HEK293 (cell line): ENCODE measurements around the gene WDR45B.

ENCODE experiments used
- CTCF ChIA-PET: fragments of 350-600 bp; formaldehyde crosslinking; extraction: SDS; loops from one replicate; lab custom pipeline; 2021; ENCODE audit warnings: antibody characterized with exemption; lab: Yijun Ruan, JAX
- POLR2A ChIA-PET: fragments of 300-600 bp; formaldehyde crosslinking; extraction: SDS; loops from one replicate; lab custom pipeline; 2020; ENCODE audit warnings: antibody characterized with exemption, inconsistent platforms; lab: Yijun Ruan, JAX
- H3K27ac ChIP-seq: fragments of 200-500 bp; sonication (Bioruptor generic); 2 replicates; pipeline ENCODE4 v1.5.1; 2014; ENCODE audit warnings: low read depth, low read length, control low read depth, inconsistent platforms; ENCODE audit errors: extremely low read depth
- H3K36me3 ChIP-seq, 2 experiments: fragments of 200-500 bp in 1 of 2; sonication (Bioruptor generic) in 1 of 2; 1 replicate in 1 of 2; 2 replicates in 1 of 2; pipeline ENCODE4 v1.5.1; 2014 to 2017; ENCODE audit warnings: inconsistent platforms in 2 of 2, low read length in 2 of 2; ENCODE audit not compliant: control insufficient read depth in 2 of 2, insufficient read depth in 1 of 2
- H3K4me1 ChIP-seq: fragments of 200-500 bp; sonication (Bioruptor generic); 2 replicates; pipeline ENCODE4 v1.5.1; 2014; ENCODE audit warnings: mild to moderate bottlenecking, low read length, inconsistent platforms; ENCODE audit not compliant: control insufficient read depth, insufficient read depth
- H3K4me3 ChIP-seq: 2 replicates; pipeline ENCODE4 v1.5.1; 2011; ENCODE audit warnings: low read depth, mild to moderate bottlenecking, control low read depth, low read length, moderate library complexity
- H3K9me3 ChIP-seq: fragments of 200-500 bp; sonication (Bioruptor generic); 2 replicates; pipeline ENCODE4 v1.5.1; 2014; ENCODE audit warnings: low read depth, low read length, inconsistent platforms; ENCODE audit not compliant: control insufficient read depth, insufficient read depth
- BCL11B ChIP-seq: fragments of 450-650 bp; formaldehyde crosslinking; IDR thresholded peaks from 2 replicates; pipeline ENCODE4 v1.5.1; 2016; ENCODE audit warnings: low read depth, missing biosample characterization, missing genetic modification characterization
- GFI1B ChIP-seq: fragments of 450-650 bp; formaldehyde crosslinking; IDR thresholded peaks from 2 replicates; pipeline ENCODE4 v1.5.1; 2016; ENCODE audit warnings: missing biosample characterization, missing genetic modification characterization
- MEIS1 ChIP-seq: sonication (generic); formaldehyde crosslinking; IDR thresholded peaks from 2 replicates; pipeline ENCODE4 v1.8.1; 2022; ENCODE audit warnings: missing genetic modification reagents, mild to moderate bottlenecking, borderline replicate concordance
- OSR2 ChIP-seq: fragments of 450-650 bp; formaldehyde crosslinking; IDR thresholded peaks from 2 replicates; pipeline ENCODE4 v1.5.1; 2016; ENCODE audit warnings: missing biosample characterization, missing genetic modification characterization
- RBAK ChIP-seq: fragments of 450-650 bp; formaldehyde crosslinking; IDR thresholded peaks from 2 replicates; pipeline ENCODE4 v1.5.1; 2016; ENCODE audit warnings: missing biosample characterization, missing genetic modification characterization
- YY1 ChIP-seq: fragments of 450-650 bp; formaldehyde crosslinking; IDR thresholded peaks from 2 replicates; pipeline ENCODE4 v1.5.1; 2018; ENCODE audit warnings: missing biosample characterization, missing genetic modification characterization
- ZBTB1 ChIP-seq: fragments of 450-650 bp; formaldehyde crosslinking; IDR thresholded peaks from 2 replicates; pipeline ENCODE4 v1.5.1; 2016; ENCODE audit warnings: missing biosample characterization, missing genetic modification characterization
- ZFHX2 ChIP-seq: fragments of 450-650 bp; formaldehyde crosslinking; conservative IDR thresholded peaks from 2 replicates; pipeline ENCODE4 v1.5.1; 2016; ENCODE audit warnings: missing biosample characterization, missing genetic modification characterization
- ZNF140 ChIP-seq: fragments of 450-650 bp; formaldehyde crosslinking; IDR thresholded peaks from 2 replicates; pipeline ENCODE4 v1.5.1; 2016; ENCODE audit warnings: missing biosample characterization, missing genetic modification characterization
- ZNF155 ChIP-seq: fragments of 450-650 bp; formaldehyde crosslinking; IDR thresholded peaks from 2 replicates; pipeline ENCODE4 v1.5.1; 2016; ENCODE audit warnings: missing biosample characterization, missing genetic modification characterization
- ZNF16 ChIP-seq: fragments of 450-650 bp; formaldehyde crosslinking; IDR thresholded peaks from 2 replicates; pipeline ENCODE4 v1.5.1; 2016; ENCODE audit warnings: low read depth, missing biosample characterization, missing genetic modification characterization
- ZNF266 ChIP-seq: fragments of 450-650 bp; formaldehyde crosslinking; IDR thresholded peaks from 2 replicates; pipeline ENCODE4 v1.5.1; 2016; ENCODE audit warnings: missing biosample characterization, missing genetic modification characterization, low read depth
- ZNF350 ChIP-seq: fragments of 450-650 bp; formaldehyde crosslinking; IDR thresholded peaks from 2 replicates; pipeline ENCODE4 v1.5.0; 2017; ENCODE audit warnings: missing biosample characterization, mild to moderate bottlenecking, missing genetic modification characterization
- ZNF521 ChIP-seq: fragments of 450-650 bp; formaldehyde crosslinking; IDR thresholded peaks from 2 replicates; pipeline ENCODE4 v1.5.1; 2017; ENCODE audit warnings: missing biosample characterization, mild to moderate bottlenecking, missing genetic modification characterization
- ZNF530 ChIP-seq: fragments of 450-650 bp; formaldehyde crosslinking; IDR thresholded peaks from 2 replicates; pipeline ENCODE4 v1.5.1; 2016; ENCODE audit warnings: low read depth, missing biosample characterization, missing genetic modification characterization
- ZNF837 ChIP-seq: fragments of 450-650 bp; formaldehyde crosslinking; IDR thresholded peaks from 2 replicates; pipeline ENCODE4 v1.5.1; 2016; ENCODE audit warnings: missing biosample characterization, missing genetic modification characterization
- ZSCAN23 ChIP-seq: fragments of 450-650 bp; formaldehyde crosslinking; IDR thresholded peaks from 2 replicates; pipeline ENCODE4 v1.5.1; 2016; ENCODE audit warnings: missing biosample characterization, missing genetic modification characterization
- TF ChIP-seq, protein P1 (sequence below): fragments of 450-650 bp; formaldehyde crosslinking; IDR thresholded peaks from 2 replicates; pipeline ENCODE4 v1.5.1; 2016; ENCODE audit warnings: missing biosample characterization, missing genetic modification characterization
- TF ChIP-seq, protein P2 (sequence below): fragments of 450-650 bp; formaldehyde crosslinking; optimal IDR thresholded peaks from 2 replicates; pipeline ENCODE3; 2016; ENCODE audit warnings: missing biosample characterization, mild to moderate bottlenecking, missing genetic modification characterization
- TF ChIP-seq, protein P3 (sequence below): fragments of 450-650 bp; formaldehyde crosslinking; IDR thresholded peaks from 2 replicates; pipeline ENCODE4 v1.5.1; 2017; ENCODE audit warnings: missing biosample characterization, missing genetic modification characterization

Gene WDR45B

DNA sequence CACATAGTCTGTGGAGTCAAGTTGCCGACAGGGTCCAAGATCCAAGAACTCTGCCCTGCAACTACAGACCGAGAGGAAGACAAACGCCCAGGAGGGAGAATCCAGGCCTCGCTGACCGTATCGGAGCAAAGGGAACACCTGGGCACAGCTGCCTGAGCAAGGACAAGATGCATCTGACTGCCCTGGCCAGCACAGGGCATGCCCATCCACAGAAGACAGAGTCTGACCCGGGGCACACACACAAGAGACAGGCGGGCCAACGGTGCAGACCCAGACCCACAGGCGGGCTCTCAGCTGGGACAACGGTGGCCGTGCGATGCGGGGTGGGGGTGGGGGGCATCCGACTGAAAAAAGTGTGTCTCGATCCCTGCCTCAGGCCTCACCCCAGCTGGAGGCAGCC lies 44.0 kb upstream of the WDR45B start:
- no peak overlapping the region for H3K4me3 ChIP-seq
- H3K4me1 ChIP-seq: no peaks in the 10 kb centered on the region; the same call in 1 of the 2 replicates
- ChIA-PET CTCF (interaction anchor here (0.7 kb wide), 1 partner anchor 662 kb away, joined by 3 read pairs; no protein-coding TSS in a partner anchor), POLR2A (interaction anchor here (1.0 kb wide), 1 partner anchor 25 kb away, joined by 4 read pairs; the partner anchor contains the start of gene FN3KRP)
- no peak for TF ChIP-seq YY1 (tag by site-specific recombination)
- TF ChIP-seq ZBTB1 (tag by site-specific recombination): no peak
- TF ChIP-seq ZNF350 (tag by site-specific recombination): no peak
- no peak for TF ChIP-seq GFI1B (tag by site-specific recombination)
- no peak for TF ChIP-seq MEIS1
- TF ChIP-seq RBAK (tag by site-specific recombination): no peak
- no peak for TF ChIP-seq ZNF140 (tag by site-specific recombination)
- no peak for TF ChIP-seq ZSCAN23 (tag by site-specific recombination)
- no peak for TF ChIP-seq OSR2 (tag by site-specific recombination)
- TF ChIP-seq ZNF16 (tag by site-specific recombination): no peak
- TF ChIP-seq, protein P1, sequence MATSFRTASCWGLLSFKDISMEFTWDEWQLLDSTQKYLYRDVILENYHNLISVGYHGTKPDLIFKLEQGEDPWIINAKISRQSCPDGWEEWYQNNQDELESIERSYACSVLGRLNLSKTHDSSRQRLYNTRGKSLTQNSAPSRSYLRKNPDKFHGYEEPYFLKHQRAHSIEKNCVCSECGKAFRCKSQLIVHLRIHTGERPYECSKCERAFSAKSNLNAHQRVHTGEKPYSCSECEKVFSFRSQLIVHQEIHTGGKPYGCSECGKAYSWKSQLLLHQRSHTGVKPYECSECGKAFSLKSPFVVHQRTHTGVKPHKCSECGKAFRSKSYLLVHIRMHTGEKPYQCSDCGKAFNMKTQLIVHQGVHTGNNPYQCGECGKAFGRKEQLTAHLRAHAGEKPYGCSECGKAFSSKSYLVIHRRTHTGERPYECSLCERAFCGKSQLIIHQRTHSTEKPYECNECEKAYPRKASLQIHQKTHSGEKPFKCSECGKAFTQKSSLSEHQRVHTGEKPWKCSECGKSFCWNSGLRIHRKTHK (tag by site-specific recombination): no peak
- no peak for TF ChIP-seq ZNF837 (tag by site-specific recombination)
- TF ChIP-seq ZNF155 (tag by site-specific recombination): no peak
- no peaks in the 10 kb centered on the region for H3K9me3 ChIP-seq
- peaks cover 0 to 13% of the 10 kb centered on the region in 2 experiments; a peak in 2 of 3 replicates for H3K36me3 ChIP-seq
- no peak overlapping the region for H3K27ac ChIP-seq

DNA sequence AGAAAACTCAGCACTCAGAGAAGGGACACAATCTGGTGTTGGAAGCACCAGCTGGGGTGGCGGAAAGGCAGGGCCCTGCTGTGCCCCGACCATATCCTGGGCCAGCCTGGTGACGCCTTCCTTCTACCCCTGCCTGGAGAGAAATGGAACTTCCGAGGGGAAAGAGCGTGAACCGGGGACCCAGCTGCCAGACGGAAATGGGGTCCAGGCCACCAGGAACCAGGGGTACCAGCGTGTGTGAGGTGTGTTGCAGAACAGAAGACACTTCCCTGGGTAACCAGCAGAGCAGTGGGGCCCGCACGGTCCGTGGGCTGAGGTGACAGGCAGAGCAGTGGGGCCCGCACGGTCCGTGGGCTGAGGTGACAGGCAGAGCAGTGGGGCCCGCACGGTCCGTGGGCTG lies 43.5 kb upstream of the WDR45B start:
- ChIA-PET POLR2A (no interaction called here), CTCF (no interaction called here)
- Histone ChIP-seq H3K36me3 (peaks cover 0 to 13% of the 10 kb centered on the region in 2 experiments; a peak in 2 of 3 replicates), H3K9me3 (no peaks in the 10 kb centered on the region), H3K27ac (no peak overlapping the region), H3K4me1 (no peaks in the 10 kb centered on the region), H3K4me3 (no peak overlapping the region)
- TF ChIP-seq ZNF155 (tag by site-specific recombination): no peak
- peak; percentile 67 for TF ChIP-seq ZFHX2 (tag by site-specific recombination)
- TF ChIP-seq ZNF521: no peak

DNA sequence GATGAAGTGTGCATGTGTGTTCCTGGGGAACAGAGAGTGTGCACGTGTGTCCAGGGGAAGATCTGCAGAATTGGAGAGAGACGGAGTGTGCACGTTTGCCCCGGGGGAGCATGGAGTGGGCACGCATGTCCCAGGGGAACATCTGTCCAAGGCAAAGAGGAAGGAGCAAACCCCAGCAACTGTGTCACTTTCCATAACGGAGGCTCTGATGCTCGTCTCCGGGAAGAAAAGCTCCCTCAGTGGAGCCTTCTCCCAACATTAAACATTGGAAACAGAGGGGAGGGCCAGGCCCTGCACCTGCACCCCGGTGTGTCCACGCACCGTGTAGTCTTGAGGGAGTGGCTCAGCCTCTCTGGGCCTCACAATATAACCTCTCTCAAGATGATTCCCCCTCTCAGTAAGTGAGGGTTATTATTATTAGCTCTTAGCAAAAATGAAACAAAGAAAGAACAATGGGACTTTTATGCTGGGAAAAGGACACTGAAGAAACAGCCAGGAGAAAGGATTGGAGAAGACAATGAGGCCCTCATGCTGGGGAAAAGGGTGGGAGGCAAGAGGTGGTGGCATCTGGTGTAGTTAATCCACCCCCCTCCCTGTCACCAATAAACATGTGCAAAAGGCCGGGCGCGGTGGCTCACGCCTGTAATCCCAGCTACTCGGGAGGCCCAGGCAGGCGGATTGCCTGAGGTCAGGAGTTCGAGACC lies 42.7 kb upstream of the WDR45B start:
- ChIA-PET POLR2A (no interaction called here), CTCF (interaction anchor here (0.6 kb wide), 2 partner anchors 53 to 70 kb away, joined by 3 to 5 read pairs; no protein-coding TSS in a partner anchor)
- H3K9me3 ChIP-seq: no peaks in the 10 kb centered on the region
- H3K36me3 ChIP-seq: peaks cover 0 to 9% of the 10 kb centered on the region in 2 experiments; a peak in 2 of 3 replicates
- H3K27ac ChIP-seq: no peak overlapping the region
- TF ChIP-seq BCL11B (tag by site-specific recombination) (no peak), ZFHX2 (tag by site-specific recombination) (0 out of 2 replicates have a peak, but pooled peaks have one; percentile 5), ZNF530 (tag by site-specific recombination) (no peak), ZNF266 (tag by site-specific recombination) (no peak)
- TF ChIP-seq, protein P2, sequence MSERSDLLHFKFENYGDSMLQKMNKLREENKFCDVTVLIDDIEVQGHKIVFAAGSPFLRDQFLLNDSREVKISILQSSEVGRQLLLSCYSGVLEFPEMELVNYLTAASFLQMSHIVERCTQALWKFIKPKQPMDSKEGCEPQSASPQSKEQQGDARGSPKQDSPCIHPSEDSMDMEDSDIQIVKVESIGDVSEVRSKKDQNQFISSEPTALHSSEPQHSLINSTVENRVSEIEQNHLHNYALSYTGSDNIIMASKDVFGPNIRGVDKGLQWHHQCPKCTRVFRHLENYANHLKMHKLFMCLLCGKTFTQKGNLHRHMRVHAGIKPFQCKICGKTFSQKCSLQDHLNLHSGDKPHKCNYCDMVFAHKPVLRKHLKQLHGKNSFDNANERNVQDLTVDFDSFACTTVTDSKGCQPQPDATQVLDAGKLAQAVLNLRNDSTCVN: peak; percentile 27
- TF ChIP-seq, protein P3, sequence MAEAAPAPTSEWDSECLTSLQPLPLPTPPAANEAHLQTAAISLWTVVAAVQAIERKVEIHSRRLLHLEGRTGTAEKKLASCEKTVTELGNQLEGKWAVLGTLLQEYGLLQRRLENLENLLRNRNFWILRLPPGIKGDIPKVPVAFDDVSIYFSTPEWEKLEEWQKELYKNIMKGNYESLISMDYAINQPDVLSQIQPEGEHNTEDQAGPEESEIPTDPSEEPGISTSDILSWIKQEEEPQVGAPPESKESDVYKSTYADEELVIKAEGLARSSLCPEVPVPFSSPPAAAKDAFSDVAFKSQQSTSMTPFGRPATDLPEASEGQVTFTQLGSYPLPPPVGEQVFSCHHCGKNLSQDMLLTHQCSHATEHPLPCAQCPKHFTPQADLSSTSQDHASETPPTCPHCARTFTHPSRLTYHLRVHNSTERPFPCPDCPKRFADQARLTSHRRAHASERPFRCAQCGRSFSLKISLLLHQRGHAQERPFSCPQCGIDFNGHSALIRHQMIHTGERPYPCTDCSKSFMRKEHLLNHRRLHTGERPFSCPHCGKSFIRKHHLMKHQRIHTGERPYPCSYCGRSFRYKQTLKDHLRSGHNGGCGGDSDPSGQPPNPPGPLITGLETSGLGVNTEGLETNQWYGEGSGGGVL: no peak
- no peaks in the 10 kb centered on the region for H3K4me1 ChIP-seq
- no peak overlapping the region for H3K4me3 ChIP-seq
